Tibial nerve (tissue), 4 donors: ENCODE results near the gene FCRLB.

Source experiments
- CTCF ChIP-seq, 5 experiments: fragments of 200-600 bp in 3 of 5; fragments of 450-650 bp in 2 of 5; sonication (generic) in 3 of 5; IDR thresholded peaks; one replicate each; pipeline ENCODE4 v1.5.1; 2016 to 2019; ENCODE audit warnings: antibody characterized with exemption in 5 of 5, mild to moderate bottlenecking in 3 of 5, moderate library complexity in 2 of 5
- EP300 ChIP-seq, 2 donors: sonication (generic); formaldehyde crosslinking; IDR thresholded peaks; one replicate each; pipeline ENCODE4 v1.6.1; 2017; ENCODE audit warnings: antibody characterized with exemption in 2 of 2, mild to moderate bottlenecking in 1 of 2
- POLR2A ChIP-seq, 2 donors: fragments of 450-650 bp; IDR thresholded peaks; one replicate each; pipeline ENCODE4 v1.6.1; 2017; ENCODE audit warnings: antibody characterized with exemption in 2 of 2, mild to moderate bottlenecking in 2 of 2, moderate library complexity in 2 of 2

- TF ChIP-seq CTCF (IDR thresholded peaks at IDR 0.05) (no peak), POLR2A (IDR thresholded peaks at IDR 0.05) (no peak), EP300 (IDR thresholded peaks at IDR 0.05) (no peak)
Measured at GRCh38 chr1:161731981-161732718, 10.8 kb downstream of the FCRLB start.
